GM12873 (cell line): ENCODE results near the gene SPATA31C1.

ENCODE experiments used
- TF ChIP-seq, protein P1 (sequence below): IDR thresholded peaks from 2 replicates; pipeline ENCODE4 v1.5.1; 2012; ENCODE audit warnings: low read depth, mild to moderate bottlenecking, moderate library complexity, low read length, control low read depth; ENCODE audit not compliant: insufficient read depth; ENCODE audit errors: missing control alignments

Gene SPATA31C1

DNA sequence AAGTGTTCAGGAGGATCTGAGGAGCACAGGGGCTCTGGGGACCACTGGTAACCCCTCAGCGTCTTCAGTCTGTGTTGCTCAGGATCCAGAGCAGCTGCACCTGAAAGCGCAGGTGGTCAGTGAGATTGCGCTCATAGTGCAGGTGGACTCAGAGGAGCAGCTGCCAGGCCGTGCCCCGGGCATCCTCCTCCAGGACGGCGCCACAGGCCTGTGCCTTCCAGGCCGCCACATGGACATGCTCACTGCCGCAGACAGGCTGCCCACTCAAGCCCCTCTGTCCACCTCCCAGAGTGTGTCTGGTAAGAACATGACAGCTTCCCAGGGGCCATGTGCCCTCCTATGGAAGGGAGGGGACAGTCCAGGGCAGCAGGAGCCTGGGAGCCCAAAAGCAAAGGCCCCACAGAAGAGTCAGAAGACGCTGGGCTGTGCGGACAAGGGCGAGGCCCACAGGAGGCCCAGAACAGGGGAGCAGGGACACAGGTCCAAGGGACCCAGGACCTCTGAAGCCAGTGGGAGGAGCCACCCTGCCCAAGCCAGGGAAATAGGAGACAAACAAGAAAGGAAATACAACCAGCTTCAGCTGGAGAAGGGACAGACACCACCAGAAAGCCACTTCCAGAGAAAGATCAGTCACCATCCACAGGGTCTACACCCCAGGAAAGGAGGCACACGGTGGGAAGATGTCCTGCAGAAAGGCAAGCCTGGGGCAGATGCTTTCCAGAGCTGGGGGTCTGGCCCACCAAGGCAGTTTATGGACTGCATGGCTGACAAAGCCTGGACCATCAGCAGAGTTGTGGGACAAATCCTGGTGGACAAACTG, 29.9 kb upstream of the SPATA31C1 start:
- TF ChIP-seq, protein P1, sequence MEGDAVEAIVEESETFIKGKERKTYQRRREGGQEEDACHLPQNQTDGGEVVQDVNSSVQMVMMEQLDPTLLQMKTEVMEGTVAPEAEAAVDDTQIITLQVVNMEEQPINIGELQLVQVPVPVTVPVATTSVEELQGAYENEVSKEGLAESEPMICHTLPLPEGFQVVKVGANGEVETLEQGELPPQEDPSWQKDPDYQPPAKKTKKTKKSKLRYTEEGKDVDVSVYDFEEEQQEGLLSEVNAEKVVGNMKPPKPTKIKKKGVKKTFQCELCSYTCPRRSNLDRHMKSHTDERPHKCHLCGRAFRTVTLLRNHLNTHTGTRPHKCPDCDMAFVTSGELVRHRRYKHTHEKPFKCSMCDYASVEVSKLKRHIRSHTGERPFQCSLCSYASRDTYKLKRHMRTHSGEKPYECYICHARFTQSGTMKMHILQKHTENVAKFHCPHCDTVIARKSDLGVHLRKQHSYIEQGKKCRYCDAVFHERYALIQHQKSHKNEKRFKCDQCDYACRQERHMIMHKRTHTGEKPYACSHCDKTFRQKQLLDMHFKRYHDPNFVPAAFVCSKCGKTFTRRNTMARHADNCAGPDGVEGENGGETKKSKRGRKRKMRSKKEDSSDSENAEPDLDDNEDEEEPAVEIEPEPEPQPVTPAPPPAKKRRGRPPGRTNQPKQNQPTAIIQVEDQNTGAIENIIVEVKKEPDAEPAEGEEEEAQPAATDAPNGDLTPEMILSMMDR, result no peak

DNA sequence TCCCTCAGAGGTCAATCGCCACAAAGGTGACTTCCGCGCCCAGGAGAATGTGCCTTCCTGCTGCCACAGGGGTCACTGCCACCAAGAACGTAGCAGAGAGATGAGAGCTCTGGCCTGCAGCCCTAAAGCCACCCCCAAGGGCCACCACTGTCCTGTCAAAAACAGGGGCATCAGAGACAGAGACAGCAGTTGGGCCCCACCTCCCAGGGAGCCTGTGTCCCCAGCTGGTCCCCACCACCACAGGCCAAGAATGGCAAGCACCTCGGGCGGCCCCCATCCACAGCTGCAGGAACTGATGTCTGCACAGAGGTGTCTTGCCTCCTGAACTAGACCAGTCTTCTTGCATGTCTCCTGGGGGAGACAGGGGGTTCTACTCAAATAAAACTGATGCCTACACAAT, 29.3 kb upstream of the SPATA31C1 start:
- TF ChIP-seq, protein P1, result no peak

DNA sequence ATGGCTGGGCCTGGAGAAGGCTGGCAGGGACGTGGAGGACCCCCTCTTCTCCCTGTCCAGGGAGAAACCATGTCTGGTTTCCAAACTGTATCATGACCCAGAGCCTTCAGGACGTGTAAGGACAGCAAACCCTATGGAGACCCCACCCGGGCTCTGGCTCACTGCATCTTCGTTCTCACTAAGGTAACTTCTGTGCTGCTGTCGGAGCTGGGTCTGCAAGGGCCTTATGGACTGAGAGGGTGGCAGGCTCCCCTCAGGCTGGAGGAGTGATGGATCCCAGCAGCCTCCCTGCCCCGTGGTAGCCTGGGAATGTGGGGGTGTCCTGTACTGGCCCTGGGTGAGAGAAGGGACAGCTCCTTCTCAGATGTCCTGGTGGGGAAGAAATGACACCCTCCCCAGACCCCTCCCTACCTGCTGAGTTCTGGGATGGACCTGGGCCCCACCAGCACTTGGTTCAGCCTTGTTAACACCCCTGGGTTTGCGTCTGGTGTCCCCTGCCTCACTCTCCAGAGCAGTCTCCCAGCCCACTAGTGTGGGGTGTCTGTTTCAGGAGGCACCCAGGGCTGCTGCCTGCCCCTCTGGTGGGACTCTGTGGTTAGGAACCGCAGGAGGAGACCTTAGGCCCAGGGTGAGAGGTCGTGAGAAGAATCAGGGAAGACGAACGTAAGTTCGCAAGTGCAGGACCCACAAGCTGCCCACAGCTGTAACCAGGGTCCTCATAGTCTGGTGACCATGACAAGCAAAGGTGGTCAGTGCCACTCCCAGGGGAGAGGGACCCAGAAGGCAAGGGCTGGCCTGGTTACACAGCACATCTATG, 28.5 kb upstream of the SPATA31C1 start:
- TF ChIP-seq, protein P1, result no peak

DNA sequence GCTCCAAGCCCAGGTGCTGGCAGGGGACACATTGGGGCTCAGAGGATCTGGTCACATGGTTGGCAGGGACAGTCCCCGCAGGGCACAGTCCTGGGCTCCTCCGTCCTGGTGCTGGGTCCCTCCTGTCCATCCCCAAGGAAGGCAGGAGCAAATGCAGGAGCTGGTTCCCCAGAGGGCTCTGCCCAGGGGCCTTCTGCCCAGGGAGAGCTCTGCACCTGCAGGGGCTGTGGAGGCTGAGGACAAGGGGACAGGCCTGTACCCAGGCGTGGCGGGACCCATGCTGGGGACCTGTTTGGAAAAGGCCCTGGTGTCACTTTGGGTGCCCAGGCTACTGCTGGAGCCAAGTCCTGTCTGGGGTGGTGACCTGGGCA, 27.9 kb upstream of the SPATA31C1 start:
- TF ChIP-seq, protein P1, result no peak

DNA sequence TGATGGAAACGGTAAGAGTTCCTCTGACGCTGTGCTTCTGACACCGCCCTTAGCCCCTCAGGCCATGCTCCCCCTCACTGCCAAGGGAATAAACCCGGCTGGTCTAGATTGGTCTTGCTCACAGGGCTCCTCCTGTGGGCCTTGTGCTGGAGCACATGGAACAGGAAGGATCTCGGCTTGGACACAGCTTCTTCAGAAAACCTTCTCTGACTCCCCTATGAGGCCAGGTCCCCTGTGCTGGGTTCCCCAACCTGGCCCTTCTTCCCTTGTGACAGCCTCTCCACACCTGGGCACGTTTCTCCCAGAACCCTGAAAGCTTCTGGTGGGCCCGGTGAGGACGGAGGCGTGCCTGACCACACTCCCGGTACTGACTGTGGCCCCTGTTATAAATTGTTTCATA, 26.9 kb upstream of the SPATA31C1 start:
- TF ChIP-seq, protein P1, result no peak

DNA sequence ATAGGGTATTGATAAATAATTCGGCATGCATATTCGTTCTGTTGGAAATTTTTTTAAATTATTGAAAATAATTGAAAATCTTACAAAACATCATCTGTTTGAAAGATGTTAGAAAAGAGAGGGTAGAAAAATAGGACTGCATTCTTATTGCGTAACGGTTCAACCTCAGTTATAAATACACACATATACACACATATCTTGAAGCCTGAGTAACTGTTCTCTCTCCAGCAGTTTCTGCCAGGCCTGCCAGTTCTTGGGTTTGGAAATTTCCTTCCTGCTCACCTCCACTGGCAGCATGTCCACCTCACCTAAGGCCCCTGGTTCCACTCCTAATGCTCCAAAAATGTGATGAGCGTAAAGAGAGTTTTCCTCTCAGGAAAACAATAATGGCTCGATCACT, 26.0 kb upstream of the SPATA31C1 start:
- TF ChIP-seq, protein P1, result no peak

DNA sequence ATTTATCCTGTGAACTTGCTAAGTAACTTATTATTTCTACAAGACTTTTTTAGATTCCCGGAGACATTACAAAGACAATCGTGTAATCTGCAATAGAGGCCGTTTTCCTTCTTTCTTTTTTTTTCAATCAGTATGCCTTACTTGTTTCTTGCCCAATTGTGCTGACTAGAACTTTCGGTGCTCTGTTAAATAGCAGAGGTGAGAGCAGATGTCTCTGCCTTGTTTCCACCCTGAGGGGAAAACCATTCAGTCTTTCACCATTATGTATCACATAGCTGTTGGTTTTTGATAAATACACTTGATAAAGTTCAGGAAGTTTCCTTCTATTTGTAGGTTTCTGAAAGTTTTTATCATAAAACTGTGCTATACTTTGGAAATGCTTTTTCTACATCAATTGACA, 24.8 kb upstream of the SPATA31C1 start:
- TF ChIP-seq, protein P1, result no peak
